ENCODE data around the gene TSEN54.

TSEN54 gene

DNA sequence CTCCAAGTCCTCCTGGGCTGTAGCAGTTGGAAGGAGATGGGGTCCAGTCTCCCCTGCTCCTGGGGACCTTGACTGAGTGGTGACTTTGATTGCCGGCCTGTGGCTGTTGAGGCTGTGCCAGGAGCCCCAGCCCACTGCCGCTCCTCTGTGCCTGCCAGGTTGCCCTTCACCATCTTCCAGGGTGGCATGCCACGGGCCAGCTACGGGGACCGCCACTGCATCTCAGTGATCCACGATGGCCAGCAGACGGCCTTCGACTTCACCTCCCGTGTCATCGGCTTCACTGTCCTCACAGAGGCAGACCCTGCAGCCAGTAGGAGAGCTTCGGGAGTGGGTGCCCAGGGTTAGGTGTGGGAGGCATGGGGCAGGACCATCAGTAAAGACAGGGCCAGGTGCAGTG is 47.9 kb downstream of the TSEN54 start:
- no peak for DNase-seq (ENCODE audit: low read depth in 4 of 4, low spot score in 1 of 4)

GRCh38 chr17:75565066-75565465 is 48.7 kb downstream of the TSEN54 start:
- no peak for DNase-seq (ENCODE audit: low read depth in 4 of 4, low spot score in 1 of 4)

- DNase-seq (ENCODE audit: low read depth in 4 of 4, low spot score in 1 of 4), result no peak
Measured at GRCh38 chr17:75565618-75566017, 49.3 kb downstream of the TSEN54 start.

DNA sequence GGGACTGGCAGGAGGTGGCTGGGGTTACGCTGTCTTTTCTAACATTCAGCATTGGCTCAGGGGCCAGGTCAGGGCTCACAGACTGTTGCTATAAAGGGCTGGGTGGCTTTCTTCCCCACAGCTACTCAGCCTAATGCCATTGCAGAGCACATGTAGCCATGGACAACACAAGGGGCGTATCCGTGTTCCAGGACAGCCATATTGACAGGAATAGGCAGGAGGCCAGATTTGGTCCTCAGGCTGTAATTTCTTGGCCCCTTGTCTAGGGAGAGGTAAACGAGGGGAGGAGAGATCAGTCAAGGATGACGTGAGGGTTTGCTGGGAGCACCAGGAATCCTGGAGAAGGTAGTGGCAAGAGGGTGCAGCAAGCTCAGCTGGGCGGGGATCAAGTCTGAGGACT is 50.1 kb downstream of the TSEN54 start:
- DNase-seq (ENCODE audit: low read depth in 4 of 4, low spot score in 1 of 4), result no peak

GRCh38 chr17:75566834-75567233 is 50.5 kb downstream of the TSEN54 start:
- DNase-seq (ENCODE audit: low read depth in 4 of 4, low spot score in 1 of 4), result no peak

DNA sequence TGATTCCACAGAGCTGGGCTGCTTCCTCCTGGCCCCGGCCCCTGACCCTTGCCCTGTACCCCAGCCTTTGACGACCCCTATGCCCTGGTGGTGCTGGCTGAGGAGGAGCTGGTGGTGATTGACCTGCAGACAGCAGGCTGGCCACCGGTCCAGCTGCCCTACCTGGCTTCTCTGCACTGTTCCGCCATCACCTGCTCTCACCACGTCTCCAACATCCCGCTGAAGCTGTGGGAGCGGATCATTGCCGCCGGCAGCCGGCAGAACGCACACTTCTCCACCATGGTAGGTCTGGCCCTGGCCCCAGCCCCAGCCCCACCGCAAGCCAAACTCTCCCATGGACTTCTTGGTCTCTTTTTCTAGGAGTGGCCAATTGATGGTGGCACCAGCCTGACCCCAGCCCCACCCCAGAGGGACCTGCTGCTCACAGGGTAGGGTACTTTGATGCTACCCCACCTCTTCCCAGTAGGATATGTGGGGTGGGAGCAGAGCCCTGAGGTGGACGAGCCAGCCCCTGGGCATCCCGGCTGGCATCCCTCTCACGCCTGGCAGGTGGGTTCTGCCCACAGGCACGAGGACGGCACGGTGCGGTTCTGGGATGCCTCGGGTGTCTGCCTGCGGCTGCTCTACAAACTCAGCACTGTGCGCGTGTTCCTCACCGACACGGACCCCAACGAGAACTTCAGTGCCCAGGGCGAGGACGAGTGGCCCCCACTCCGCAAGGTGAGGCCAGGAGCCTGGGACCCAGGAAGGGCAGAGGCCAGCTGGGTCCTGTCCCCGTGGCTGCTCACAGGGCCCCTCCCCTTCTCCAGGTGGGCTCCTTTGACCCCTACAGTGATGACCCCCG is 52.3 kb downstream of the TSEN54 start:
- no peak for DNase-seq (ENCODE audit: low read depth in 4 of 4, low spot score in 1 of 4)

DNA sequence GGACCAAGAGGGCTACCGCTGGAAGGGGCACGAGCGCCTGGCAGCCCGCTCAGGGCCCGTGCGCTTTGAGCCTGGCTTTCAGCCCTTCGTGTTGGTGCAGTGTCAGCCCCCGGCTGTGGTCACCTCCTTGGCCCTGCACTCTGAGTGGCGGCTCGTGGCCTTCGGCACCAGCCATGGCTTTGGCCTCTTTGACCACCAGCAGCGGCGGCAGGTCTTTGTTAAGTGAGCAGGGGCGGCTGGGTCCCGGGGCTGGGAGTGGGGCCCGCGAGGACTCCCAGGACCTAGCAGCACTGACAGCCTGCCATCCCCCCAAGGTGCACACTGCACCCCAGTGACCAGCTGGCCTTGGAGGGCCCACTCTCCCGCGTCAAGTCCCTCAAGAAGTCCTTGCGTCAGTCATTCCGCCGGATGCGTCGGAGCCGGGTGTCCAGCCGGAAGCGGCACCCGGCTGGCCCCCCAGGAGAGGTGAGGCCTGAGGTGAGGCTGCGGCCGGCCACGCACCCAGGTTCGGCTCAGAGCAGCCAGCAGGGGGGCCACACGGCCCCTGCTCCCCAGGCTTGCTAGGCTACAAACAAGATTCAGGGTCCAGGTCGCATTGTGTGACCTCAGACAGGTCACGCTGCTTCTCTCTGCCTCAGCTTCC is 53.8 kb downstream of the TSEN54 start:
- no peak for DNase-seq (ENCODE audit: low read depth in 4 of 4, low spot score in 1 of 4)

DNA sequence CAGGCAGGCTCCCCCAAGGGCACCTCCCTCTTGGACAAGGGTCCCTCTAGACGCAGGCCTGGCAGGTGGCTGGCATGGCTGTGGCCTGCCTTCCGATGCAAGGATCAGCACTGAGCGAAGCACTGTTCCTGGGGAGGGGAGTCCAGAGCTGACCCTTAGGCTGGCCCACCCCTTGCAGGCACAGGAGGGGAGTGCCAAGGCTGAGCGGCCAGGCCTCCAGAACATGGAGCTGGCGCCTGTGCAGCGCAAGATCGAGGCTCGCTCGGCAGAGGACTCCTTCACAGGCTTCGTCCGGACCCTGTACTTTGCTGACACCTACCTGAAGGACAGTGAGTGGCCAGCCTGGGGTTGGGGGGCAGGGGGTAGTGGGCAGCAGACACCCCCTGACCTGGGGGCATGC is 54.4 kb downstream of the TSEN54 start:
- no peak for DNase-seq (ENCODE audit: low read depth in 4 of 4, low spot score in 1 of 4)

DNA sequence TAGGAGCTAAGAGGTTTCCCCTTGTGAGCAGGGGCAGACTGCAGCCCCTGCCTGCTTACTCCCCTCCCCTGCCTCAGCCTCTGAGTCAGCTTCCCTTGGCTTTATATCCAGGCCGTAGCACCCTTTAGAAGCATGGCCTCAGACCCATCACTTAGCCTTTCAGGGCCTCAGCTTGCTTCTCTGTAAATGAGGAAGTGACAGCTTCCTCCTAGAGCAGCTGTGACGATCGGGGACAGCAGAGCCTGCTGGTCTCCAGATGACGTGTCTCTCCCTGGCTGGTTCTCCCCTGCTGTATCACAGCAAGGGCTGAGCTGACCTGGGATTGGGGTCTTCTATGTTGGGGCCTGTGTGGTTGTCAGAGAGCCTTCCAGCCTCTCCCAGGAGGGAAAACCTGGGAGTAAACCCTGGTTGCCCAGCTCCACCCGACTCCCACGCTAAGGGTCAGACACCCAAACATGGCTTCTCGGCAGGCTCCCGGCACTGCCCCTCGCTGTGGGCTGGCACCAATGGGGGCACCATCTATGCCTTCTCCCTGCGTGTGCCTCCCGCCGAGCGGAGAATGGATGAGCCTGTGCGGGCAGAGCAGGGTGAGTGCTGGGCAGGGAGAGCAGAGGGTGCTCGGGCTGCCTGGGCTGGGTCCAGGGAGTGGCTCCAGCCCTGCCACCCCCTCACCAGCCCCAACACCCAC is 55.0 kb downstream of the TSEN54 start:
- no peak for DNase-seq (ENCODE audit: low read depth in 4 of 4, low spot score in 1 of 4)

DNA sequence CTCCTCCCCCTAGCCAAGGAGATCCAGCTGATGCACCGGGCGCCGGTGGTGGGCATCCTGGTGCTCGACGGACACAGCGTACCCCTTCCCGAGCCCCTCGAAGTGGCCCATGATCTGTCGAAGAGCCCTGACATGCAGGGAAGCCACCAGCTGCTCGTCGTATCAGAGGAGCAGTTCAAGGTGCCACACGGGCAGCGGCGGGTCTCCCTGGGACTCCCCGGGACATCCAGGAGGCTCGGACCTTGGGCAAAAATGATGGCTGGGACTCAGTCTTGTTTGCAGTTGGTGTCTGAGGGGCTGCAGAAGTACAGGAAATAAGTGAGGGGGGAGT is 55.5 kb downstream of the TSEN54 start:
- DNase-seq (ENCODE audit: low read depth in 4 of 4, low spot score in 1 of 4), result no peak

DNA sequence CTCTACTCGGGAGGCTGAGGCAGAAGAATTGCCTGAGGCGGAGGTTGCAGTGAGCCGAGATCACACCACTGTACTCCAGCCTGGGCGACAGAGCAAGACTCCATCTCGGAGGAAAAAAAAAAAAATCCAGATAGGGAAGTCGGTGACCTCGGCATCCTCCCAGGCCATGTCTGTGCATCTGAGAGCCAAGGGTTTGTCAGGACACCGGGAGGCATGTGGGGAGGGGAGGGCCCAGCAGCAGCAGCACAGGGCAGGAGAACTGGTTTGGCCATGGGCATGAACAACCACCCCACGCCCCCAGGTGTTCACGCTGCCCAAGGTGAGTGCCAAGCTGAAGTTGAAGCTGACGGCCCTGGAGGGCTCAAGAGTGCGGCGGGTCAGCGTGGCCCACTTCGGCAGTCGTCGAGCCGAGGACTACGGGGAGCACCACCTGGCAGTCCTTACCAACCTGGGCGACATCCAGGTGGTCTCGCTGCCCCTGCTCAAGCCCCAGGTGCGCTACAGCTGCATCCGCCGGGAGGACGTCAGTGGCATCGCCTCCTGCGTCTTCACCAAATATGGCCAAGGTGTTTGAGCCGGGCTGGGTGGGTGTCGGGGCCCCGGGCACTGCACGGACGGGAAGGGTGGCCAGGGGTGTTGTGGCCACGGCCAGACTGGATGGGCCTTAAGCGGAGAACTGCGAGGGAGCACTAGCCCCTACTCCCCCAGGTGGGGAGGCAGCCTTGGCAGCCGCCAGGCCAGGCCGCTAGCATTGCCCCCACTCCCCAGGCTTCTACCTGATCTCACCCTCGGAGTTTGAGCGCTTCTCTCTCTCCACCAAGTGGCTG is 56.6 kb downstream of the TSEN54 start:
- no peak for DNase-seq (ENCODE audit: low read depth in 4 of 4, low spot score in 1 of 4)

GRCh38 chr17:75573540-75573957 is 57.2 kb downstream of the TSEN54 start:
- no peak for DNase-seq (ENCODE audit: low read depth in 4 of 4, low spot score in 1 of 4)

GRCh38 chr17:75573994-75574393 is 57.7 kb downstream of the TSEN54 start:
- no peak for DNase-seq (ENCODE audit: low read depth in 4 of 4, low spot score in 1 of 4)

All from stimulated activated CD4-positive, alpha-beta T cell treated with anti-CD3 and anti-CD28 coated beads, Interleukin-1b, Interleukin-23, amount 100 ng/mL, for 24 hours (primary cell).